GM21619 (cell line): ENCODE measurements around the gene WDFY4.

Experiments used
- ATAC-seq: cut with Tn5 transposase; IDR thresholded peaks from one replicate; pipeline ENCODE4 v1.9.1; 2021; ENCODE audit not compliant: unreplicated experiment

The WDFY4 gene

GRCh38 chr10:48934672-48935501 lies 250.2 kb downstream of the WDFY4 start:
- ATAC-seq: no peak

- no peak for ATAC-seq
Measured at GRCh38 chr10:48935577-48935976, 250.9 kb downstream of the WDFY4 start.

- ATAC-seq: no peak
Measured at GRCh38 chr10:48937796-48938195, 253.1 kb downstream of the WDFY4 start.

GRCh38 chr10:48938281-48938680 lies 253.6 kb downstream of the WDFY4 start:
- ATAC-seq: no peak

- no peak for ATAC-seq
Measured at GRCh38 chr10:48938990-48939536, 254.4 kb downstream of the WDFY4 start.

GRCh38 chr10:48939790-48940325 lies 255.2 kb downstream of the WDFY4 start, which contains the start of gene LRRC18:
LRRC18 (minus strand) TSS chr10:48939840; CDS start chr10:48914155, 25,685 bp downstream.
- ATAC-seq: no peak

- no peak for ATAC-seq
Measured at GRCh38 chr10:48940372-48940771, 255.7 kb downstream of the WDFY4 start.

- ATAC-seq: no peak
Measured at GRCh38 chr10:48940958-48941357, 256.3 kb downstream of the WDFY4 start.

GRCh38 chr10:48941427-48942075 lies 256.9 kb downstream of the WDFY4 start:
- ATAC-seq: no peak

GRCh38 chr10:48943096-48943495 lies 258.4 kb downstream of the WDFY4 start:
- no peak for ATAC-seq

- ATAC-seq: no peak
Measured at GRCh38 chr10:48944171-48944570, 259.5 kb downstream of the WDFY4 start.

- no peak for ATAC-seq
Measured at GRCh38 chr10:48945441-48946130, 260.9 kb downstream of the WDFY4 start.

- no peak for ATAC-seq
Measured at GRCh38 chr10:48946332-48946731, 261.7 kb downstream of the WDFY4 start.

- ATAC-seq: no peak
Measured at GRCh38 chr10:48946891-48947500, 262.3 kb downstream of the WDFY4 start.

GRCh38 chr10:48947690-48948469 lies 263.2 kb downstream of the WDFY4 start:
- ATAC-seq: no peak

- no peak for ATAC-seq
Measured at GRCh38 chr10:48948470-48949037, 263.9 kb downstream of the WDFY4 start.

- ATAC-seq: no peak
Measured at GRCh38 chr10:48951707-48952106, 267.0 kb downstream of the WDFY4 start.

- no peak for ATAC-seq
Measured at GRCh38 chr10:48957361-48958151, 272.9 kb downstream of the WDFY4 start.
